IMR-90 (cell line): ENCODE data around the gene FMN1. TPM values are rescaled to one million over a fixed set of nuclear protein-coding genes. Genes with fewer than 3 reads are reported as not detected.

Experiments
- ATAC-seq: fragments of 200-7000 bp; cut with Tn5 transposase; 2 replicates; pipeline ENCODE4 v1.9.1; 2020; ENCODE audit warnings: low read depth, mild to moderate bottlenecking, moderate library complexity
- BruUV-seq: library from RNA; stranded (reverse); fragments of 400-500 nt; replicated peaks from 2 replicates; lab custom pipeline; 2021; lab: Mats Ljungman, UMichigan
- CTCF ChIA-PET: fragments of 300-600 bp; formaldehyde crosslinking; extraction: SDS; loops from one replicate; lab custom pipeline; 2021; ENCODE audit warnings: antibody characterized with exemption; lab: Yijun Ruan, JAX
- POLR2A ChIA-PET: fragments of 300-600 bp; sonication (Branson Sonifier 250); formaldehyde crosslinking; loops from one replicate; lab custom pipeline; 2022; ENCODE audit warnings: antibody characterized with exemption; ENCODE audit not compliant: unreplicated experiment; lab: Charles Lee
- DNase-seq: peaks from one replicate; pipeline ENCODE4 v3.0.0; 2013
- H2AFZ ChIP-seq: replicated peaks from 2 replicates; pipeline ENCODE3; 2013; ENCODE audit warnings: low read length, mild to moderate bottlenecking; ENCODE audit not compliant: poor library complexity
- H2AK5ac ChIP-seq: 2 replicates; pipeline ENCODE4 v1.6.1; 2013; ENCODE audit warnings: low read depth, low read length, inconsistent platforms
- H2AK9ac ChIP-seq: replicated peaks from 2 replicates; pipeline ENCODE3; 2013; ENCODE audit warnings: mild to moderate bottlenecking, low read depth, low read length, moderate library complexity; ENCODE audit not compliant: poor library complexity
- H2BK120ac ChIP-seq: 2 replicates; pipeline ENCODE4 v1.6.1; 2013; ENCODE audit warnings: low read depth, low read length, inconsistent platforms
- H2BK15ac ChIP-seq: 3 replicates; pipeline ENCODE4 v1.6.1; 2013; ENCODE audit warnings: low read depth, low read length, inconsistent platforms
- H2BK20ac ChIP-seq: 2 replicates; pipeline ENCODE4 v1.6.1; 2013; ENCODE audit warnings: low read depth, mild to moderate bottlenecking, inconsistent platforms, low read length, moderate library complexity
- H2BK5ac ChIP-seq: 2 replicates; pipeline ENCODE4 v1.6.1; 2013; ENCODE audit warnings: mild to moderate bottlenecking, low read depth, low read length, inconsistent platforms; ENCODE audit not compliant: poor library complexity, severe bottlenecking
- H3K14ac ChIP-seq: replicated peaks from 2 replicates; pipeline ENCODE4 v1.6.1; 2013; ENCODE audit warnings: low read depth, low read length, inconsistent platforms
- H3K18ac ChIP-seq: 2 replicates; pipeline ENCODE4 v1.6.1; 2013; ENCODE audit warnings: low read depth, low read length, control low read depth
- H3K23ac ChIP-seq: 2 replicates; pipeline ENCODE4 v1.6.1; 2013; ENCODE audit warnings: low read depth, low read length, inconsistent platforms
- H3K27ac ChIP-seq: 2 replicates; pipeline ENCODE4 v1.5.1; 2013; ENCODE audit warnings: mild to moderate bottlenecking, control low read depth, low read length; ENCODE audit not compliant: insufficient read depth
- H3K27me3 ChIP-seq: 2 replicates; pipeline ENCODE4 v1.6.1; 2013; ENCODE audit warnings: low read length; ENCODE audit not compliant: control insufficient read depth, insufficient read depth
- H3K36me3 ChIP-seq: 2 replicates; pipeline ENCODE4 v1.6.1; 2013; ENCODE audit warnings: low read length, mixed read lengths; ENCODE audit not compliant: control insufficient read depth, insufficient read depth
- H3K4ac ChIP-seq: 2 replicates; pipeline ENCODE4 v1.6.1; 2013; ENCODE audit warnings: low read depth, low read length, inconsistent platforms
- H3K4me1 ChIP-seq: 2 replicates; pipeline ENCODE4 v1.6.1; 2013; ENCODE audit warnings: low read length, mixed read lengths; ENCODE audit not compliant: control insufficient read depth, insufficient read depth
- H3K4me2 ChIP-seq: 2 replicates; pipeline ENCODE4 v1.6.1; 2013; ENCODE audit warnings: low read depth, mild to moderate bottlenecking, control low read depth, low read length, moderate library complexity
- H3K4me3 ChIP-seq: 2 replicates; pipeline ENCODE4 v1.5.1; 2013; ENCODE audit warnings: low read depth, mild to moderate bottlenecking, control low read depth, low read length, moderate library complexity; ENCODE audit not compliant: insufficient read depth
- H3K56ac ChIP-seq: 2 replicates; pipeline ENCODE4 v1.6.1; 2013; ENCODE audit warnings: low read length, inconsistent platforms; ENCODE audit not compliant: insufficient read depth; ENCODE audit errors: extremely low read depth
- H3K79me1 ChIP-seq, 2 experiments: 2 replicates each; pipeline ENCODE4 v1.6.1; 2013; ENCODE audit warnings: low read length in 2 of 2, inconsistent platforms in 1 of 2, low read depth in 1 of 2
- H3K9ac ChIP-seq: 2 replicates; pipeline ENCODE4 v1.6.1; 2013; ENCODE audit warnings: low read depth, low read length, control low read depth
- H3K9me1 ChIP-seq: 2 replicates; pipeline ENCODE4 v1.6.1; 2013; ENCODE audit warnings: low read length, inconsistent platforms; ENCODE audit not compliant: insufficient read depth
- H3K9me3 ChIP-seq: 2 replicates; pipeline ENCODE4 v1.6.1; 2013; ENCODE audit warnings: low read length; ENCODE audit not compliant: control insufficient read depth, insufficient read depth
- H4K20me1 ChIP-seq: 2 replicates; pipeline ENCODE4 v1.6.1; 2013; ENCODE audit warnings: low read length, inconsistent platforms; ENCODE audit not compliant: insufficient read depth
- H4K5ac ChIP-seq: 2 replicates; pipeline ENCODE4 v1.6.1; 2013; ENCODE audit warnings: mild to moderate bottlenecking, low read depth, low read length, control low read depth
- H4K8ac ChIP-seq, 2 experiments: 2 replicates each; pipeline ENCODE4 v1.6.1; 2013; ENCODE audit warnings: low read depth in 2 of 2, low read length in 2 of 2, control low read depth in 1 of 2, inconsistent platforms in 1 of 2
- H4K91ac ChIP-seq: 2 replicates; pipeline ENCODE4 v1.6.1; 2013; ENCODE audit warnings: low read depth, low read length, inconsistent platforms; ENCODE audit not compliant: insufficient read depth
- BHLHE40 ChIP-seq: fragments of 150-350 bp; IDR thresholded peaks from 2 replicates; pipeline ENCODE4 v1.6.1; 2016; ENCODE audit warnings: mild to moderate bottlenecking, low read depth, low read length
- CHD1 ChIP-seq: IDR thresholded peaks from 2 replicates; pipeline ENCODE4 v1.6.1; 2012; ENCODE audit warnings: low read depth, low read length, improper control_type of control experiment
- FOS ChIP-seq: fragments of 150-350 bp; IDR thresholded peaks from 2 replicates; pipeline ENCODE4 v1.6.1; 2016; ENCODE audit warnings: low read depth, low read length
- MAZ ChIP-seq: IDR thresholded peaks from 2 replicates; pipeline ENCODE4 v1.6.1; 2012; ENCODE audit warnings: low read depth, mild to moderate bottlenecking, low read length, improper control_type of control experiment, moderate library complexity, borderline replicate concordance
- MXI1 ChIP-seq: IDR thresholded peaks from 2 replicates; pipeline ENCODE4 v1.6.1; 2012; ENCODE audit warnings: low read depth, mild to moderate bottlenecking, low read length, moderate library complexity, borderline replicate concordance
- NFE2L2 ChIP-seq: fragments of 150-350 bp; IDR thresholded peaks from 2 replicates; pipeline ENCODE4 v1.6.1; 2016; ENCODE audit warnings: low read depth, mild to moderate bottlenecking, low read length
- POLR2A ChIP-seq: IDR thresholded peaks from 2 replicates; pipeline ENCODE4 v1.6.1; 2012; ENCODE audit warnings: mild to moderate bottlenecking, low read depth, low read length
- RCOR1 ChIP-seq: IDR thresholded peaks from 2 replicates; pipeline ENCODE4 v1.6.1; 2012; ENCODE audit warnings: mild to moderate bottlenecking, low read length, improper control_type of control experiment; ENCODE audit not compliant: insufficient replicate concordance
- RFX5 ChIP-seq: IDR thresholded peaks from 2 replicates; pipeline ENCODE4 v1.8.0; 2012; ENCODE audit warnings: low read depth, mild to moderate bottlenecking, low read length, moderate library complexity
- SMC3 ChIP-seq: fragments of 150-350 bp; IDR thresholded peaks from 2 replicates; pipeline ENCODE4 v1.6.1; 2016; ENCODE audit warnings: low read depth, mild to moderate bottlenecking, antibody characterized with exemption, low read length, moderate library complexity
- WGBS, 2 experiments: methylation state at CpG; one replicate each; pipeline versions ENCODE4 v1.1.5 to v1.1.7; 2013; ENCODE audit warnings: missing lambda C conversion rate in 2 of 2; ENCODE audit not compliant: insufficient read length in 1 of 2; ENCODE audit errors: extremely low coverage in 2 of 2; 5-methylcytosine and 5-hydroxymethylcytosine counted together
- dilution Hi-C: fragments of 300-500 bp; cut with HindIII; formaldehyde crosslinking; loops from one replicate; pipeline ENCODE4 v1.14.3; 2018; ENCODE audit warnings: low sequenced_read_pairs; ENCODE audit not compliant: unreplicated experiment
- in situ Hi-C: fragments of 300-500 bp; cut with MboI; formaldehyde crosslinking; loops from 3 replicates; pipeline ENCODE4 v1.14.3; 2019; ENCODE audit warnings: low sequenced_read_pairs, inconsistent platforms, mixed read lengths
- intact Hi-C: fragments of 100-400 bp; cut with micrococcal nuclease; formaldehyde crosslinking; loops from 2 replicates; pipeline ENCODE4 v1.10.0; 2022
- polyA plus RNA-seq, 3 experiments: library from polyadenylated mRNA; depleted of rRNA; stranded (reverse); fragments of >200 nt; gene quantifications; 2 replicates each; pipeline ENCODE4 v1.2.3, GENCODE V29; 2012; ENCODE audit warnings: low replicate concordance in 1 of 3
- total RNA-seq: library from RNA; depleted of rRNA; stranded (reverse); fragments of >200 nt; gene quantifications from 2 replicates; pipeline ENCODE4 v1.2.3, GENCODE V29; 2012
- TF ChIP-seq, protein P1 (sequence below): fragments of 150-350 bp; IDR thresholded peaks from 2 replicates; pipeline ENCODE4 v1.6.1; 2016; ENCODE audit warnings: low read depth, mild to moderate bottlenecking, low read length, moderate library complexity, borderline replicate concordance
- TF ChIP-seq, protein P2 (sequence below): conservative IDR thresholded peaks from 2 replicates; pipeline ENCODE4 v1.5.1; 2012; ENCODE audit warnings: mild to moderate bottlenecking, low read depth, low read length, improper control_type of control experiment

The FMN1 gene
- total and polyA plus RNA-seq, 2 of the 4 experiments (the other 2 are of a cell fraction): 7.3 to 17.6 TPM

DNA sequence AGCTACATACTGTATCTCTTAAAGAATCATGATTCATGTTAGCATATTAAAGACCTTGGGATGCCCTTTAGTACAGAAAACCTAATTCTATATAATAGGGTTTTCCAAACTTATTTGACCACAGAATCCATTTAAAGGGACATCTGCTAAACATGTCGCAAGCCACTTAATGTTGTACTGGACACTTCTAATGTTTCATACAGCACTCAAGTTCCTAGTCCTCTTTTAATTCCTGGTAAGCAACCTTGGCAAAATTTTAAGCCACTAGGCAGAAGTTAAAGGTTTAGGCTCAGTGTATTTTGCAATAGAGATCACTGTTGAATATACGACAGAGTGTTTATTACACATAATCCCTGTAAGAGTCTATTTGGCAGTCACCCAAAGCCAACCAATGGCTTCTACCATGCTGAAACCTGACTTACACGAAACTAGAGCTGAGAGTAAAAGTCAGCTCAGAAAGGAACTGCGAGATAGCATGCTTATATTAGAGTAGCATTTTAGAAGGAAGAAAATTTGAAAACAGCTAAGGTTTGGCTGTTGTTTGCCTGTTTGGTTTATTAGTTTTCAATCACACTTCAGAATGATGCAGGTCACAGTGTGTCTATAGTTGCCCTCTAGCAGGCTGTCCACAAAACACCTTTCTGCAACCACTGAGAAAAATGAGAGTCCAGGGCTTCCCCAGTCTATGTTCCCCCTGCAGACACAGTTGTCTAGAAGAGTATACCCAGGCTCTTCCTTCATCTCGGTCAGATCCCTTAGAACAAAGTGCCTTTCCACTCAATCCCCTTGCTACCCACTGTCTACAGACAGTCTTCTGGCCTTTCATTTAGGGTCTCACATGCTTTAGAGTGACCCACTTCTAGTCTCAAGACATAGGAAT is 104.4 kb downstream of the FMN1 start:
- Histone ChIP-seq H3K23ac (peak overlapping the region; percentile 97), H3K9me3 (no peaks in the 10 kb centered on the region), H3K4ac (peak overlapping the region; percentile 96), H2BK5ac (peak overlapping the region; percentile 95), H3K18ac (peak overlapping the region; percentile 96), H3K56ac (peak overlapping the region; percentile 87), H3K4me3 (peak overlapping the region; percentile 47), H2BK15ac (peak overlapping the region; percentile 63; the same call in 2 of the 3 replicates), H3K9ac (peak overlapping the region; percentile 78), H3K4me2 (peak overlapping the region; percentile 76), H3K27ac (peak overlapping the region; percentile 79), H4K20me1 (no peaks in the 10 kb centered on the region), H3K36me3 (no peaks in the 10 kb centered on the region), H2BK20ac (peak overlapping the region; percentile 92), H2BK120ac (peak overlapping the region; percentile 97), H3K9me1 (peaks cover 14% of the 10 kb centered on the region; the same call in 1 of the 2 replicates), H2AFZ (no peak overlapping the region), H3K4me1 (peaks cover 26% of the 10 kb centered on the region), H3K79me1 (peaks cover 7 to 42% of the 10 kb centered on the region in 2 experiments), H3K14ac (peak overlapping the region; percentile 98), H2AK9ac (peak overlapping the region; percentile 6), H3K27me3 (no peaks in the 10 kb centered on the region), H4K5ac (peak overlapping the region; percentile 95), H4K8ac (peak overlapping the region; percentile 50 to 86), H2AK5ac (peak overlapping the region; percentile 92), H4K91ac (peak overlapping the region; percentile 96)
- POLR2A ChIA-PET: interaction anchor here (0.6 kb wide), 1 partner anchor 24 kb away, joined by 3 read pairs; no protein-coding TSS in a partner anchor
- in situ Hi-C loops: loop anchor here (5.0 kb wide), 1 partner anchor 37 kb away; no protein-coding TSS in a partner anchor
- no TSS peak for BruUV-seq
- CTCF ChIA-PET: interaction anchor here (0.5 to 2.6 kb wide), 2 partner anchors 36 to 43 kb away, joined by 3 to 20 read pairs; no protein-coding TSS in a partner anchor
- intact Hi-C loops: loop anchor here (2.0 to 5.0 kb wide), 5 partner anchors 25 to 438 kb away; no protein-coding TSS in a partner anchor
- ATAC-seq (peak; percentile 75), DNase-seq (peak; percentile 94)
- 67% methylated on average over 1 of the region's 5 CpGs; no CpG with 5 or more reads in 1 of the 2 experiments for WGBS, 2 experiments
- dilution Hi-C loops: no loop called here
- TF ChIP-seq, protein P1, sequence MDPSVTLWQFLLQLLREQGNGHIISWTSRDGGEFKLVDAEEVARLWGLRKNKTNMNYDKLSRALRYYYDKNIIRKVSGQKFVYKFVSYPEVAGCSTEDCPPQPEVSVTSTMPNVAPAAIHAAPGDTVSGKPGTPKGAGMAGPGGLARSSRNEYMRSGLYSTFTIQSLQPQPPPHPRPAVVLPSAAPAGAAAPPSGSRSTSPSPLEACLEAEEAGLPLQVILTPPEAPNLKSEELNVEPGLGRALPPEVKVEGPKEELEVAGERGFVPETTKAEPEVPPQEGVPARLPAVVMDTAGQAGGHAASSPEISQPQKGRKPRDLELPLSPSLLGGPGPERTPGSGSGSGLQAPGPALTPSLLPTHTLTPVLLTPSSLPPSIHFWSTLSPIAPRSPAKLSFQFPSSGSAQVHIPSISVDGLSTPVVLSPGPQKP: no peak
- TF ChIP-seq, protein P2, sequence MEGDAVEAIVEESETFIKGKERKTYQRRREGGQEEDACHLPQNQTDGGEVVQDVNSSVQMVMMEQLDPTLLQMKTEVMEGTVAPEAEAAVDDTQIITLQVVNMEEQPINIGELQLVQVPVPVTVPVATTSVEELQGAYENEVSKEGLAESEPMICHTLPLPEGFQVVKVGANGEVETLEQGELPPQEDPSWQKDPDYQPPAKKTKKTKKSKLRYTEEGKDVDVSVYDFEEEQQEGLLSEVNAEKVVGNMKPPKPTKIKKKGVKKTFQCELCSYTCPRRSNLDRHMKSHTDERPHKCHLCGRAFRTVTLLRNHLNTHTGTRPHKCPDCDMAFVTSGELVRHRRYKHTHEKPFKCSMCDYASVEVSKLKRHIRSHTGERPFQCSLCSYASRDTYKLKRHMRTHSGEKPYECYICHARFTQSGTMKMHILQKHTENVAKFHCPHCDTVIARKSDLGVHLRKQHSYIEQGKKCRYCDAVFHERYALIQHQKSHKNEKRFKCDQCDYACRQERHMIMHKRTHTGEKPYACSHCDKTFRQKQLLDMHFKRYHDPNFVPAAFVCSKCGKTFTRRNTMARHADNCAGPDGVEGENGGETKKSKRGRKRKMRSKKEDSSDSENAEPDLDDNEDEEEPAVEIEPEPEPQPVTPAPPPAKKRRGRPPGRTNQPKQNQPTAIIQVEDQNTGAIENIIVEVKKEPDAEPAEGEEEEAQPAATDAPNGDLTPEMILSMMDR: no peak
- TF ChIP-seq RFX5: no peak
- no peak for TF ChIP-seq RCOR1
- TF ChIP-seq BHLHE40: 0 out of 2 replicates have a peak, but pooled peaks have one; percentile 6
- no peak for TF ChIP-seq MAZ
- TF ChIP-seq FOS: no peak
- no peak for TF ChIP-seq NFE2L2
- no peak for TF ChIP-seq POLR2A
- TF ChIP-seq SMC3: no peak
- 0 out of 2 replicates have a peak, but pooled peaks have one; percentile 24 for TF ChIP-seq MXI1
- no peak for TF ChIP-seq CHD1
